ENCODE data around the gene DVL1. TPM values are rescaled to one million over a fixed set of nuclear protein-coding genes. Genes with fewer than 3 reads are reported as not detected.

The DVL1 gene
- total and polyA plus RNA-seq, 9 of the 15 experiments (the other 6 are each of a cell fraction or from before 2014, with no cell fraction given), result 0.62 to 135 (median 24.3) TPM

DNA sequence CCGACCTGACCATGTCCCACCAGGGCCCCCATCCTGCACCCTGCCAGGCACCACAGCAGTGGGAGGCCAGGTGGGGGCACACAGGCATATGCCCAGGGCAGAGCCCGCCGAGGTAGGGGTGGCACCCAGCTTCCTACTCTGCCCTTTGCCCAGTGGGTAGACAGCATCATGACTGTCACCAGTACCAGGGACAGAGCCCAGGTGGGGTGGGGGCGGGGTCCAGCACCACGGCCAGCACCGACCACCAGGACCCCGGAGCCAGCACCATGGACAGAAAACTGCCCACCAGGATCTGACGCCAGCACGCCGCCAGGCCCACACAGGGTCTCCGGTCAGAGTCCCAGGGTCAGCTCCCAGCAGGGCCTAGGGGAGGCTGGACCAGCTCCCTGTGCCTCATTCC, 14.4 kb downstream of the DVL1 start (continued):
- TF ChIP-seq, protein P1, sequence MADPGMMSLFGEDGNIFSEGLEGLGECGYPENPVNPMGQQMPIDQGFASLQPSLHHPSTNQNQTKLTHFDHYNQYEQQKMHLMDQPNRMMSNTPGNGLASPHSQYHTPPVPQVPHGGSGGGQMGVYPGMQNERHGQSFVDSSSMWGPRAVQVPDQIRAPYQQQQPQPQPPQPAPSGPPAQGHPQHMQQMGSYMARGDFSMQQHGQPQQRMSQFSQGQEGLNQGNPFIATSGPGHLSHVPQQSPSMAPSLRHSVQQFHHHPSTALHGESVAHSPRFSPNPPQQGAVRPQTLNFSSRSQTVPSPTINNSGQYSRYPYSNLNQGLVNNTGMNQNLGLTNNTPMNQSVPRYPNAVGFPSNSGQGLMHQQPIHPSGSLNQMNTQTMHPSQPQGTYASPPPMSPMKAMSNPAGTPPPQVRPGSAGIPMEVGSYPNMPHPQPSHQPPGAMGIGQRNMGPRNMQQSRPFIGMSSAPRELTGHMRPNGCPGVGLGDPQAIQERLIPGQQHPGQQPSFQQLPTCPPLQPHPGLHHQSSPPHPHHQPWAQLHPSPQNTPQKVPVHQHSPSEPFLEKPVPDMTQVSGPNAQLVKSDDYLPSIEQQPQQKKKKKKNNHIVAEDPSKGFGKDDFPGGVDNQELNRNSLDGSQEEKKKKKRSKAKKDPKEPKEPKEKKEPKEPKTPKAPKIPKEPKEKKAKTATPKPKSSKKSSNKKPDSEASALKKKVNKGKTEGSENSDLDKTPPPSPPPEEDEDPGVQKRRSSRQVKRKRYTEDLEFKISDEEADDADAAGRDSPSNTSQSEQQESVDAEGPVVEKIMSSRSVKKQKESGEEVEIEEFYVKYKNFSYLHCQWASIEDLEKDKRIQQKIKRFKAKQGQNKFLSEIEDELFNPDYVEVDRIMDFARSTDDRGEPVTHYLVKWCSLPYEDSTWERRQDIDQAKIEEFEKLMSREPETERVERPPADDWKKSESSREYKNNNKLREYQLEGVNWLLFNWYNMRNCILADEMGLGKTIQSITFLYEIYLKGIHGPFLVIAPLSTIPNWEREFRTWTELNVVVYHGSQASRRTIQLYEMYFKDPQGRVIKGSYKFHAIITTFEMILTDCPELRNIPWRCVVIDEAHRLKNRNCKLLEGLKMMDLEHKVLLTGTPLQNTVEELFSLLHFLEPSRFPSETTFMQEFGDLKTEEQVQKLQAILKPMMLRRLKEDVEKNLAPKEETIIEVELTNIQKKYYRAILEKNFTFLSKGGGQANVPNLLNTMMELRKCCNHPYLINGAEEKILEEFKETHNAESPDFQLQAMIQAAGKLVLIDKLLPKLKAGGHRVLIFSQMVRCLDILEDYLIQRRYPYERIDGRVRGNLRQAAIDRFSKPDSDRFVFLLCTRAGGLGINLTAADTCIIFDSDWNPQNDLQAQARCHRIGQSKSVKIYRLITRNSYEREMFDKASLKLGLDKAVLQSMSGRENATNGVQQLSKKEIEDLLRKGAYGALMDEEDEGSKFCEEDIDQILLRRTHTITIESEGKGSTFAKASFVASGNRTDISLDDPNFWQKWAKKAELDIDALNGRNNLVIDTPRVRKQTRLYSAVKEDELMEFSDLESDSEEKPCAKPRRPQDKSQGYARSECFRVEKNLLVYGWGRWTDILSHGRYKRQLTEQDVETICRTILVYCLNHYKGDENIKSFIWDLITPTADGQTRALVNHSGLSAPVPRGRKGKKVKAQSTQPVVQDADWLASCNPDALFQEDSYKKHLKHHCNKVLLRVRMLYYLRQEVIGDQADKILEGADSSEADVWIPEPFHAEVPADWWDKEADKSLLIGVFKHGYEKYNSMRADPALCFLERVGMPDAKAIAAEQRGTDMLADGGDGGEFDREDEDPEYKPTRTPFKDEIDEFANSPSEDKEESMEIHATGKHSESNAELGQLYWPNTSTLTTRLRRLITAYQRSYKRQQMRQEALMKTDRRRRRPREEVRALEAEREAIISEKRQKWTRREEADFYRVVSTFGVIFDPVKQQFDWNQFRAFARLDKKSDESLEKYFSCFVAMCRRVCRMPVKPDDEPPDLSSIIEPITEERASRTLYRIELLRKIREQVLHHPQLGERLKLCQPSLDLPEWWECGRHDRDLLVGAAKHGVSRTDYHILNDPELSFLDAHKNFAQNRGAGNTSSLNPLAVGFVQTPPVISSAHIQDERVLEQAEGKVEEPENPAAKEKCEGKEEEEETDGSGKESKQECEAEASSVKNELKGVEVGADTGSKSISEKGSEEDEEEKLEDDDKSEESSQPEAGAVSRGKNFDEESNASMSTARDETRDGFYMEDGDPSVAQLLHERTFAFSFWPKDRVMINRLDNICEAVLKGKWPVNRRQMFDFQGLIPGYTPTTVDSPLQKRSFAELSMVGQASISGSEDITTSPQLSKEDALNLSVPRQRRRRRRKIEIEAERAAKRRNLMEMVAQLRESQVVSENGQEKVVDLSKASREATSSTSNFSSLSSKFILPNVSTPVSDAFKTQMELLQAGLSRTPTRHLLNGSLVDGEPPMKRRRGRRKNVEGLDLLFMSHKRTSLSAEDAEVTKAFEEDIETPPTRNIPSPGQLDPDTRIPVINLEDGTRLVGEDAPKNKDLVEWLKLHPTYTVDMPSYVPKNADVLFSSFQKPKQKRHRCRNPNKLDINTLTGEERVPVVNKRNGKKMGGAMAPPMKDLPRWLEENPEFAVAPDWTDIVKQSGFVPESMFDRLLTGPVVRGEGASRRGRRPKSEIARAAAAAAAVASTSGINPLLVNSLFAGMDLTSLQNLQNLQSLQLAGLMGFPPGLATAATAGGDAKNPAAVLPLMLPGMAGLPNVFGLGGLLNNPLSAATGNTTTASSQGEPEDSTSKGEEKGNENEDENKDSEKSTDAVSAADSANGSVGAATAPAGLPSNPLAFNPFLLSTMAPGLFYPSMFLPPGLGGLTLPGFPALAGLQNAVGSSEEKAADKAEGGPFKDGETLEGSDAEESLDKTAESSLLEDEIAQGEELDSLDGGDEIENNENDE (IDR thresholded peaks at IDR 0.05; ENCODE audit: low read depth, low read length), result no peak
- TF ChIP-seq ZNF316 (IDR thresholded peaks at IDR 0.05), result no peak
- TF ChIP-seq WHSC1 (IDR thresholded peaks at IDR 0.05; ENCODE audit: low read length), result no peak
- TF ChIP-seq, protein P2, sequence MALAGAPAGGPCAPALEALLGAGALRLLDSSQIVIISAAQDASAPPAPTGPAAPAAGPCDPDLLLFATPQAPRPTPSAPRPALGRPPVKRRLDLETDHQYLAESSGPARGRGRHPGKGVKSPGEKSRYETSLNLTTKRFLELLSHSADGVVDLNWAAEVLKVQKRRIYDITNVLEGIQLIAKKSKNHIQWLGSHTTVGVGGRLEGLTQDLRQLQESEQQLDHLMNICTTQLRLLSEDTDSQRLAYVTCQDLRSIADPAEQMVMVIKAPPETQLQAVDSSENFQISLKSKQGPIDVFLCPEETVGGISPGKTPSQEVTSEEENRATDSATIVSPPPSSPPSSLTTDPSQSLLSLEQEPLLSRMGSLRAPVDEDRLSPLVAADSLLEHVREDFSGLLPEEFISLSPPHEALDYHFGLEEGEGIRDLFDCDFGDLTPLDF (CRISPR knock-in tag; IDR thresholded peaks at IDR 0.05), result peak; percentile 84; the same call in 1 of the 2 replicates
- TF ChIP-seq, protein P3, sequence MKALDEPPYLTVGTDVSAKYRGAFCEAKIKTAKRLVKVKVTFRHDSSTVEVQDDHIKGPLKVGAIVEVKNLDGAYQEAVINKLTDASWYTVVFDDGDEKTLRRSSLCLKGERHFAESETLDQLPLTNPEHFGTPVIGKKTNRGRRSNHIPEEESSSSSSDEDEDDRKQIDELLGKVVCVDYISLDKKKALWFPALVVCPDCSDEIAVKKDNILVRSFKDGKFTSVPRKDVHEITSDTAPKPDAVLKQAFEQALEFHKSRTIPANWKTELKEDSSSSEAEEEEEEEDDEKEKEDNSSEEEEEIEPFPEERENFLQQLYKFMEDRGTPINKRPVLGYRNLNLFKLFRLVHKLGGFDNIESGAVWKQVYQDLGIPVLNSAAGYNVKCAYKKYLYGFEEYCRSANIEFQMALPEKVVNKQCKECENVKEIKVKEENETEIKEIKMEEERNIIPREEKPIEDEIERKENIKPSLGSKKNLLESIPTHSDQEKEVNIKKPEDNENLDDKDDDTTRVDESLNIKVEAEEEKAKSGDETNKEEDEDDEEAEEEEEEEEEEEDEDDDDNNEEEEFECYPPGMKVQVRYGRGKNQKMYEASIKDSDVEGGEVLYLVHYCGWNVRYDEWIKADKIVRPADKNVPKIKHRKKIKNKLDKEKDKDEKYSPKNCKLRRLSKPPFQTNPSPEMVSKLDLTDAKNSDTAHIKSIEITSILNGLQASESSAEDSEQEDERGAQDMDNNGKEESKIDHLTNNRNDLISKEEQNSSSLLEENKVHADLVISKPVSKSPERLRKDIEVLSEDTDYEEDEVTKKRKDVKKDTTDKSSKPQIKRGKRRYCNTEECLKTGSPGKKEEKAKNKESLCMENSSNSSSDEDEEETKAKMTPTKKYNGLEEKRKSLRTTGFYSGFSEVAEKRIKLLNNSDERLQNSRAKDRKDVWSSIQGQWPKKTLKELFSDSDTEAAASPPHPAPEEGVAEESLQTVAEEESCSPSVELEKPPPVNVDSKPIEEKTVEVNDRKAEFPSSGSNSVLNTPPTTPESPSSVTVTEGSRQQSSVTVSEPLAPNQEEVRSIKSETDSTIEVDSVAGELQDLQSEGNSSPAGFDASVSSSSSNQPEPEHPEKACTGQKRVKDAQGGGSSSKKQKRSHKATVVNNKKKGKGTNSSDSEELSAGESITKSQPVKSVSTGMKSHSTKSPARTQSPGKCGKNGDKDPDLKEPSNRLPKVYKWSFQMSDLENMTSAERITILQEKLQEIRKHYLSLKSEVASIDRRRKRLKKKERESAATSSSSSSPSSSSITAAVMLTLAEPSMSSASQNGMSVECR (CRISPR knock-in tag; IDR thresholded peaks at IDR 0.05), result peak; percentile 92
- no peak for TF ChIP-seq ZNF174 (CRISPR knock-in tag; IDR thresholded peaks at IDR 0.05)
- no peak for TF ChIP-seq NBN (IDR thresholded peaks at IDR 0.05; ENCODE audit: low read depth)
- 0 out of 2 replicates have a peak, but pooled peaks have one; percentile 15 for TF ChIP-seq CHD2 (IDR thresholded peaks at IDR 0.05; ENCODE audit: low read depth, low read length)
- TF ChIP-seq SPI1 (IDR thresholded peaks at IDR 0.05; ENCODE audit: borderline replicate concordance, low read depth, low read length), result no peak
- no peak for TF ChIP-seq ZNF41 (CRISPR knock-in tag; conservative IDR thresholded peaks at IDR 0.05)
- no peak for TF ChIP-seq HIVEP1 (CRISPR knock-in tag; IDR thresholded peaks at IDR 0.05)
- TF ChIP-seq RHOXF2B (CRISPR knock-in tag; conservative IDR thresholded peaks at IDR 0.05), result no peak
- TF ChIP-seq NONO (IDR thresholded peaks at IDR 0.05; ENCODE audit: low read depth in 2 of 2, low read length in 1 of 2), result no peak
